ENCODE measurements around the gene USP14.
"Not testable (repeated sequence)": the region's sequence is repeated elsewhere in the genome, so short reads cannot be mapped to it uniquely, and the experiment has no call there.

USP14 gene

GRCh38 chr18:158128-159036 lies at the start of gene USP14:
TSS of gene USP14 (plus strand) at chr18:158557. CDS start at chr18:158699, 142 bp downstream.
- TF ChIP-seq, protein P1, sequence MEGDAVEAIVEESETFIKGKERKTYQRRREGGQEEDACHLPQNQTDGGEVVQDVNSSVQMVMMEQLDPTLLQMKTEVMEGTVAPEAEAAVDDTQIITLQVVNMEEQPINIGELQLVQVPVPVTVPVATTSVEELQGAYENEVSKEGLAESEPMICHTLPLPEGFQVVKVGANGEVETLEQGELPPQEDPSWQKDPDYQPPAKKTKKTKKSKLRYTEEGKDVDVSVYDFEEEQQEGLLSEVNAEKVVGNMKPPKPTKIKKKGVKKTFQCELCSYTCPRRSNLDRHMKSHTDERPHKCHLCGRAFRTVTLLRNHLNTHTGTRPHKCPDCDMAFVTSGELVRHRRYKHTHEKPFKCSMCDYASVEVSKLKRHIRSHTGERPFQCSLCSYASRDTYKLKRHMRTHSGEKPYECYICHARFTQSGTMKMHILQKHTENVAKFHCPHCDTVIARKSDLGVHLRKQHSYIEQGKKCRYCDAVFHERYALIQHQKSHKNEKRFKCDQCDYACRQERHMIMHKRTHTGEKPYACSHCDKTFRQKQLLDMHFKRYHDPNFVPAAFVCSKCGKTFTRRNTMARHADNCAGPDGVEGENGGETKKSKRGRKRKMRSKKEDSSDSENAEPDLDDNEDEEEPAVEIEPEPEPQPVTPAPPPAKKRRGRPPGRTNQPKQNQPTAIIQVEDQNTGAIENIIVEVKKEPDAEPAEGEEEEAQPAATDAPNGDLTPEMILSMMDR (IDR thresholded peaks at IDR 0.05; ENCODE audit: extremely low read depth, missing control alignments) = no peak
- DNase-seq (ENCODE audit: low spot score) = peak; percentile 99

- DNase-seq (ENCODE audit: low spot score) = not testable (repeated sequence)
Observed at GRCh38 chr18:108665-109063, 49.7 kb upstream of the USP14 start.

- DNase-seq (ENCODE audit: low spot score) = not testable (repeated sequence)
Observed at GRCh38 chr18:109130-109921, 49.0 kb upstream of the USP14 start.

DNA sequence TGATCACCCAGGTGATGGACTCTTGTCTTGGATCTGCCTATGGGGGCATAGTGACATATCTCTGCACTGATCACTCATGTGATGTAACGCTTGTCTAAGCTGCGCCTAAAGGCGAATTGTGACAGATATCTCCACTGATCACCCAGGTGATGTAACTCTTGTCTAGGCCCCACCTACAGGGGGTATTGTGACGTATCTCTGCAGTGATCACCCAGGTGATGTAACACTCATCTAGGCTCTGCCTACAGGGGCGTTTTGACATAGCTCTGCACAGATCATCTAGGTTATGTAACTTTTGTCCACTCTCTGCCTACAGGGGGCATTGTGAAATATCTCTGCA lies 48.5 kb upstream of the USP14 start:
- not testable (repeated sequence) for DNase-seq (ENCODE audit: low spot score)

GRCh38 chr18:110351-111201 lies 47.8 kb upstream of the USP14 start:
- DNase-seq (ENCODE audit: low spot score) = not testable (repeated sequence)

DNA sequence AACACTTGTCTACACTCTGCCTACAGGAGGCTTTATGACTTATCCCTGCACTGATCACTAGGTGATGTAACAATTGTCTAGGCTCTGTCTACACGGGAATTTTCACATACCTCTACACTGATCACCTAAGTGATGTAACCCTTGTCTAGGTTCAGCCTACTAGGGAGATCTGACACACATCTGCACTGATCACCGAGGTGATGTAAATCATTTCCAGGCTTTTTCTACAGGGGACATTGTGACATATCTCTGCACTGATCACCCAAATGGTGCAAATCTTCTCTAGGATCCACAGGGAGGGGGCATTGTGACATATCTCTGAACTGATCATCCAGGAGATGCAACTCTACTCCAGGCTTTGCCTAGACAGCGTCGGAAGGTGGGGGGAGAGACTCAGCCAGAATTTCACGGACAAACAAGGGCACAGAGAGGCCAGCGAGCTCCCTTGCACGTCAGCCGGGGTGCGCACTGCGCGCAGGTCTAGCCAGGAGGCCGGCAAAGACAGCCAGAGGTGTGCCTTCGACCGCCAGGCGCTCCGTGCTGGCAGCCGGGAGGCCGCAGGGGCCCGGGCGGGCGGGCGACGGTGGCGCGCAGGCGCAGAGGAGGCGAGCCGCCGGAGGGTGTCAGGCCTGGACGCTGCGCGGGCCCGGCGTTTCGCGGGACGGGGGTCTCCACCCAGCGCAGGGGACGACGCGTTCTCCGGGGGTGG lies 46.9 kb upstream of the USP14 start:
- TF ChIP-seq, protein P1 (IDR thresholded peaks at IDR 0.05; ENCODE audit: extremely low read depth, missing control alignments) = no peak
- DNase-seq (ENCODE audit: low spot score) = peak; percentile 85

GRCh38 chr18:112015-112733 lies 46.2 kb upstream of the USP14 start:
- DNase-seq (ENCODE audit: low spot score) = not testable (repeated sequence)

DNA sequence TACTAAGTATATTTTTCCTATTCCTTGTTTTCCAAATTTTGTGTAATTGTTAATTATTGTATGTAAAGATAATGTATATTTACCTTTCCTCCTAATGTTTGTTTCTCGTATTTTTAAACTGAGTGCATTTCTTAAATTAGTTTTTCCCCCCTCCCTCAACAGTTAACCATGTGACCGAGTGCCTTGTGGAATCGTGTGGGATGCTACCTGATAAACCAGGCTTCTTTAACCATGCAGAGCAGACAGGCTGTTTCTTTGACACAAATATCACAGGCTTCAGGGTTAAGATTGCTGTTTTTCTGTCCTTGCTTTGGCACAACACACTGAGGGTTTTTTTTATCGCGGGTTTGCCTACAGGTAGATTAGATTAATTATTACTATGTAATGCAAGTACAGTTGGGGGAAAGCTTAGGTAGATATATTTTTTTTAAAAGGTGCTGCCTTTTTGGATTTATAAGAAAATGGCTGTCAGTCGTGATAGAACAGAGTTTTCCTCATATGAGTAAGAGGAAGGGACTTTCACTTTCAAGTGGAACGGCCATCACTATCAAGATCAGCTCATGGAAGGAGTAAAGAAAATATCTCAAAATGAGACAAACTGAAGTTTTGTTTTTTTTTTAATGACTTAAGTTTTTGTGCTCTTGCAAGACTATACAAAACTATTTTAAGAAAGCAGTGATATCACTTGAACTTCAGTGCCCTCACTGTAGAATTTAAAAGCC lies 37.7 kb upstream of the USP14 start:
- not testable (repeated sequence) for DNase-seq (ENCODE audit: low spot score)

DNA sequence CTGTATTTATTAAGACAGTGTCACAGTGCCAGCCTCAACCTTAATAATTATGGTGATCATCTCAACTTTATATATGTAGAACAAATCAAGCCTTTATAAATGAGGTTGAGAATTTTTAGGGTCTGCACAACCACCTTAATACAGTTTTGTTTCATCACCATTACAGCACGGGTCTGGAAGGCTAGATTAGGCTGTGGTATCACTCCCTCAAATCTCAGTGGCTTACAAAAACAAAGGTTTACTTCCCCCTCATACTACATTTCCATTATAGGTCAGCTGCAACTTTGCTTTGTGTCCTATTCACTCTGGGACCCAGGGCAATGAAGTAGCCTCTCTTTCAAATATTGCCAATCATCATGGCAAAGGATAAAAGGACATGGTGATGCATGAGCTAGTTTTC lies 23.3 kb upstream of the USP14 start:
- TF ChIP-seq, protein P1 (IDR thresholded peaks at IDR 0.05; ENCODE audit: extremely low read depth, missing control alignments) = no peak
- no peak for DNase-seq (ENCODE audit: low spot score)

Measured in GM20000 (cell line).